ENCODE results near the gene ARHGEF4.
A peak's percentile ranks its signal among the peaks of the same experiment; 100 is the strongest.

Gene ARHGEF4

DNA sequence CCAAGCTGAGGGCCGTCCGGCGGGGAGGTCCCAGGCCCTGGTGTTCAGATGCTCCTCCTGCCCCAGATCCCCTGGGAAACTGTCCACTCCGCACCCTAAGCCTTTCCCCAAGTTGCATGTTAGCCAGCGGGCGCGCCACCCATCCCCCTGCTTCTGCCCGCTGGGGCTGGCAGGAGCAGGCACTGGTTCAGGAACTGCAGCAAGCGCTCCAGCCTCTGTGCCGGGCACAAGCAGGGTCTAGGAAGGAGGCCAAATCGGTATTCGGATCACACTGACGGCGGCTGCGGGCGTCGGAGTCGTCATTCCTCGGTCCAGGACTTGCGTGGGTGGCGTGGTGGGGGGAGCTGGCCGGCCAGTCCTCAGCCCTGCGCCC, 202.8 kb downstream of the ARHGEF4 start:
- no peak for DNase-seq

GRCh38 chr2:131039908-131040660, 203.4 kb downstream of the ARHGEF4 start:
- DNase-seq, result no peak

- no peak for DNase-seq
These were observed 204.1 kb downstream of the ARHGEF4 start for GRCh38 chr2:131040661-131041401.

- DNase-seq, result no peak
These were observed 204.9 kb downstream of the ARHGEF4 start for GRCh38 chr2:131041402-131042147.

GRCh38 chr2:131042148-131042775, 205.5 kb downstream of the ARHGEF4 start:
- peak; percentile 32 for DNase-seq

- no peak for DNase-seq
These were observed 206.7 kb downstream of the ARHGEF4 start for GRCh38 chr2:131043199-131044074.

DNA sequence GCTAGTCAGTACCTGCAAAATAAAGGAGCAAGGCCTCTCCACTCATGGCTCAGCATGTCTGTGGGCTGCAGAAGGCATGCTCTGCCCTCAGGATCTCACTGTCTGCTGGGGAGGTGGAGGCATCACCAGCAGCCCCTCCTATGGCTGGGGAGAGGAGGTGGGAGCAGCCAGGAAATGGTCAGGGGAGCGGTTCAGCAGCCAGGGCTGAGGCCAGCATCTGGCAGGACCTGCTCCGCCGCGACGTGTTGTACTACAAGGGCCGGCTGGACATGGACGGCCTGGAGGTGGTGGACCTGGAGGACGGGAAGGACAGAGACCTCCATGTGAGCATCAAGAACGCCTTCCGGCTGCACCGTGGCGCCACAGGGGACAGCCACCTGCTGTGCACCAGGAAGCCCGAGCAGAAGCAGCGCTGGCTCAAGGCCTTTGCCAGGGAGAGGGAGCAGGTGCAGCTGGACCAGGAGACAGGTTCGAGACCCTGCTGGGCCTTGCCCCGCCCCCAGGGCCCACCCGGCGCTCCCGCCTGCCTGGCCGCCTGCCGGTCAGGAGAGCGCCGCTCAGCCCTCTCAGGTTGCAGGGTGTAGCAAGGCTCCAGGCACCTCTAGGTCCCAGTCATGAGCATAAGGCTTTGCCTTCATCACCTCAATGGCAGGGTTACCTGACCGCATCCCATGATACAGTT, 207.5 kb downstream of the ARHGEF4 start:
- DNase-seq, result no peak

DNA sequence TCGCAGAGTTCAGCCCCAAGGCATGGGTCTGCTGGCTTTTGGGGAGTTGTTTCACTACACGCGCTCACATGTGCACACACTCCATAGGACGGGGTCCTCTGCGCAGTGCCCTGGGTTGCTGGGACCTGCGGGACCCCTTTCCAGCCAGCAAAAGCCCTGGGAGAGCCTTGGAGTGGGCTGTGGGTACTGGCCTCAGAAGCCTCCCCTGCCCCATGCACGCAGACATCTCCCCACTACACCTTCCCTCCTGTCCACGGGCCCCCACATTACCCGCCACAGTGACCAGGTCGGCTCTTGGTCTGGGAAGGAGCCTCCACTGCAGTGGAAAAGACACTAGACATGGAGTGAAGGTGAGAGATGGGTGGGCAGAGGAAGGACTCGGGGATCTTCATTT, 208.0 kb downstream of the ARHGEF4 start:
- no peak for DNase-seq

- DNase-seq, result no peak
These were observed 208.7 kb downstream of the ARHGEF4 start for GRCh38 chr2:131045286-131046027.

DNA sequence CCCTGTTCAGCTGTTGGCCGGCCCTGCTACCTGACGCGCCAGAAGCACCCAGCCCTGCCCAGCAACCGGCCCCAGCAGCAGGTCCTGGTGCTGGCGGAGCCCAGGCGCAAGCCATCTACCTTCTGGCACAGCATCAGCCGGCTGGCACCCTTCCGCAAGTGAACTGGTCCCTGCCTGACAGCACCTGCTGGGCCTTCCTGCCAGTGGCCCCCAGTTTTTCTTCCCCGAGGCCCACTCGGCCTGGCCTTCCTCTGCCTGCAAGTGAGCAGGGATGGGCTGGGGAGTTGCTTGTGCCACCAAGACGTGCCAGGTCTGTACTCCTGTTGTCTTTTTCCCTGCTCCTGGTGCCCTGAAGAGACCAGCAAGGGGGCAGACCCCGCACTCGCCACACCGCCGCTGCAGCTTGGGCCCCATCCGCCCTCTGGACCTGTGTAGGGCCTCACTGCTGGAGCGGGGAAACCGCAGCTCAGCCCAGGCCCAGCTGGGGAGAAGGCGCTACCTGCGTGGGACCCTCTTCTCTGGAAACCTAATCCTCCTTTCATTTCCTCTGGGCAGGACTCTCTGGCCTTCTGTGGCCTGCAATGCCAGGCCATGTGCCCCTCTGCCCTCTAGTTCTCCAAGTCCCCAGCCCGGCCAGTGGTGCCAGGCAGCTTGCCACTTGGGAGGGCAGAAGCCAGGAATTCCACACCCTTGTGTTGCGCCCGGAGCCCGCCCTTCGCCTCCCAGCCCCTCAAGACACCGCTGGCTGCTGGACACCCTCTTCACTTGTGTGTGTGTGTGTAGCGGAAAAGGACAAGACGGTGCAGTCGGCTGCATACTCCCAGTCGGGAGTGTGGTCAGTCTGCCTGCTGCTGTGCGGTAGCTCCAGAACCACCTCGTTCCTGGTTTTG, 209.6 kb downstream of the ARHGEF4 start:
- DNase-seq, result no peak

DNA sequence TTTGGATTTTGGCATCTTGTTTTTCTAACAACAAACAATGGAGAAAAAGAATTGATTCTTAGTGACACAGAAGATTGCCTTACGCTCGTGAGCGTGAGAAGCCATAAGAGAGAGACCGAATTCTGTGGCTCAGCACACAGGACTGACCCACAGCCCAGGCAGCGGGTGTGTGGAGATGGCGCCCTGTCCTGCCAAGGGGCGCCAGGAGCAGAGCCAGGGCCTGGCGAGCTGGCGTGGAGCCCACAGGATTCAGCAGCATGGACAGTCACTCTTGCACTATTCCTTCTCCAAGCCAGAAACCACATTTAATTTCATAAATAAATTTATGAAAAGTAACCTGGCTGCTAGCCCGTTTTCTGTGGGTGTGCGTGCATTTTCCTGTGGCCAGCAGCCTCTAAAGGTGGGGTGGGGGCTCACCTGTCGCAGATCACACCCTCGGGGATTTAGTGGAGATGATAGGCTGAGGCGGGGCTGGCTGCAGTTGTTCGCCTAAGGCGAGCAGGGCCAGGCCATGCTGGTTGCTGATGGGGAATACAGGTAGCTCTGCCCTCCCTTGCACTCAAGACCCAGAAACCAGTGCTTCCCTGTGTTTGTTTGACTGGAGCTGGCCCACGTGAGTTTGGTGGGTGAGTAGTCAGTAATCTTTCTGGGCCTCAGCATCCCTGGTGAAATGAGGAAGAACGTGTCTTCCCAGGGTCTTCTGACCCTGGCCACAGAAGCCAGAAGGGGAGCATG, 210.4 kb downstream of the ARHGEF4 start:
- no peak for DNase-seq

- DNase-seq, result no peak
These were observed 211.3 kb downstream of the ARHGEF4 start for GRCh38 chr2:131047920-131048560.

DNA sequence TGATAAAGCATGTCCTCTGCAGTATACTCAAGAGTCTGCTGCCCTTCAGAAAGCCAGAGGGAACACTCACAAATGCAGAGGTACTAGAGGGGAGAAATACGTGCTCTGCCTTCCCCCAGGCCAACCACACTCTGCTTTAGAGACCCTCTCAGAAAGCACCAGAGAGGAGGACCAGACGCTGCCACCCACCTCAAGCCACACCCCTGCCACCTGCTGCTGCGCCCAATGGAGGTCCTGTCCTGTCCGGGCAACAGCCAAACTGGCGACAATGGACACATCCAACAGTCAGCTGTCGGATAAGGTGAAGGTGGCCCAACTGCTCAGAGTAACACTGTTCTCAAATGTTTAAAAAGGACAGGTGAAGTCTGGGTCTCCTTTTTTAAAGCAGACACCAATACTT, 211.9 kb downstream of the ARHGEF4 start:
- DNase-seq, result no peak

GRCh38 chr2:131049150-131049718, 212.5 kb downstream of the ARHGEF4 start:
- no peak for DNase-seq

GRCh38 chr2:131050896-131051295, 214.2 kb downstream of the ARHGEF4 start:
- DNase-seq, result no peak

DNA sequence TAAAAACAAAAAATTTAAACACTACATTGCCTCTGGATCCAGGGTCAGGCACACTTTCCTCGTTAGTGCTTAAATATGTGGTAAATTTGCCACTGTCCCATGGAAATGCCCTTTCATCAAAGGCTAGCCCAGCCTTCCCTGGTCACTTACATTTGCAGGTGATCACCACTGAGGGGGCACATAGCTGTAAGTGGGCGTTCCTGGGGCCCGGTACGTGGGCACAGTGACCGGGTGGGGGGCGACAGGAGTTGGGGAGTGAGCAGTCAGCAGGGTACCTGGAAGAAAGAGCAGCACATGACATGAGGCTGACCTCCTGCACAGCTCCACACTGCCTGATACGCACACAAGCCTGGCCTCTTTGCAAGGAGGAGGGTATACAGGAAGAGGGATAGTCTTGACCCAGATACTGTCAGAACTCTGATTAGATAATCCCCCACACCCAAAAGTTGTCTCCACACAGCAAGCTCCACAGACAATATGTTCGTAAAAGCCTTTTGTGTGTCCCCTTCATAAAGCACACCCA, 216.1 kb downstream of the ARHGEF4 start:
- DNase-seq, result no peak

DNA sequence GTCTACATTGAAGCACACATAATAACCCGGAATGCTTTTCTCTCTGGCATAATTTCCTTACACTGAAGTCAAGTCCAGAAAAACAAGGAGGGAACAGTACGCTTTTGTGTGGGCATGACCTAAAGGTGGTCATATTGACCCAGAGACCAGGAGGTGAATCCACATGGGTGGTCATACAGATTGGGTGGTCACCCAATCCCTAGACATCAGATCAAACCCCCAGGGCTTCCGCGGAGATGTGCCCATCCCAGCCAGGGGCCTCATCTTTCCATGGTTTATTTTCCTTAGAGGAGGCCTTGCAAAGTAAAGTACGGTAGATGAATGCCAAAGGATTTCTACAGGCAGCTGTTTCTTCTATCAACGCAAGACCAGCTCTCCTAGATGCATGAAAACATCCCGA, 217.8 kb downstream of the ARHGEF4 start:
- no peak for DNase-seq

Measured in hematopoietic multipotent progenitor cell treated with erythropoietin and hydrocortisone succinate and interleukin-3 and kit ligand, for 8 days (in vitro differentiated cells).